NCI-H1092 (cell line): ENCODE data around the gene TMEM63B.
"Not testable (repeated sequence)": the region's sequence is repeated elsewhere in the genome, so short reads cannot be mapped to it uniquely, and the experiment has no call there.

Source experiments
- DNase-seq: peaks from one replicate; lab custom pipeline; 2025; lab: John Stamatoyannopoulos, UW

TMEM63B gene

GRCh38 chr6:44094403-44095242, 32.7 kb upstream of the TMEM63B start:
- no peak for DNase-seq

GRCh38 chr6:44095243-44095623, 32.1 kb upstream of the TMEM63B start:
- DNase-seq, result not testable (repeated sequence)

- DNase-seq, result peak; percentile 70
These were observed 30.7 kb upstream of the TMEM63B start for GRCh38 chr6:44096612-44097011.

GRCh38 chr6:44097782-44098317, 29.5 kb upstream of the TMEM63B start:
- DNase-seq, result no peak

GRCh38 chr6:44099192-44099591, 28.2 kb upstream of the TMEM63B start:
- DNase-seq, result no peak

GRCh38 chr6:44100088-44100550, 27.2 kb upstream of the TMEM63B start:
- DNase-seq, result no peak

- DNase-seq, result no peak
These were observed 25.5 kb upstream of the TMEM63B start for GRCh38 chr6:44101832-44102231.

GRCh38 chr6:44102527-44102926, 24.8 kb upstream of the TMEM63B start:
- no peak for DNase-seq

- no peak for DNase-seq
These were observed 22.8 kb upstream of the TMEM63B start for GRCh38 chr6:44104481-44105021.

- DNase-seq, result no peak
These were observed 22.2 kb upstream of the TMEM63B start for GRCh38 chr6:44105146-44105545.

GRCh38 chr6:44105993-44106740, 21.2 kb upstream of the TMEM63B start:
- DNase-seq, result no peak

- no peak for DNase-seq
These were observed 20.3 kb upstream of the TMEM63B start for GRCh38 chr6:44107017-44107416.

- no peak for DNase-seq
These were observed 18.9 kb upstream of the TMEM63B start for GRCh38 chr6:44108471-44108870.

GRCh38 chr6:44109212-44109611, 18.1 kb upstream of the TMEM63B start:
- no peak for DNase-seq

- no peak for DNase-seq
These were observed 17.2 kb upstream of the TMEM63B start for GRCh38 chr6:44110005-44110676.

- DNase-seq, result no peak
These were observed 16.4 kb upstream of the TMEM63B start for GRCh38 chr6:44110966-44111365.

- no peak for DNase-seq
These were observed 15.6 kb upstream of the TMEM63B start for GRCh38 chr6:44111434-44112417.

- no peak for DNase-seq
These were observed 13.9 kb upstream of the TMEM63B start for GRCh38 chr6:44113414-44113813.

- DNase-seq, result no peak
These were observed 11.5 kb upstream of the TMEM63B start for GRCh38 chr6:44115866-44116265.

GRCh38 chr6:44116641-44117382, 10.5 kb upstream of the TMEM63B start:
- no peak for DNase-seq
